NB4 (cell line): ENCODE data around the gene TMEM258.

Experiments
- DNase-seq: peaks from one replicate; pipeline ENCODE4 v3.0.0; 2010; ENCODE audit warnings: low read depth
- H3K4me3 ChIP-seq: one replicate; pipeline ENCODE4 v1.5.1; 2011; ENCODE audit warnings: mild to moderate bottlenecking, low read depth, low read length, moderate library complexity
- CTCF ChIP-seq: IDR thresholded peaks from one replicate; pipeline ENCODE4 v1.5.1; 2012; ENCODE audit warnings: low read depth, low read length
- MYC ChIP-seq: IDR thresholded peaks from 2 replicates; pipeline ENCODE4 v1.6.1; 2011; ENCODE audit warnings: low read depth, low read length
- POLR2A ChIP-seq: IDR thresholded peaks from 2 replicates; pipeline ENCODE4 v1.6.1; 2011; ENCODE audit warnings: mild to moderate bottlenecking; ENCODE audit not compliant: insufficient read length; ENCODE audit errors: extremely low read depth
- TF ChIP-seq, protein P1 (sequence below): IDR thresholded peaks from 2 replicates; pipeline ENCODE4 v1.6.1; 2011; ENCODE audit warnings: low read depth, low read length

Gene TMEM258

GRCh38 chr11:61780581-61781162 lies 11.7 kb downstream of the TMEM258 start:
- no peak for TF ChIP-seq POLR2A
- TF ChIP-seq CTCF: no peak
- TF ChIP-seq, protein P1, sequence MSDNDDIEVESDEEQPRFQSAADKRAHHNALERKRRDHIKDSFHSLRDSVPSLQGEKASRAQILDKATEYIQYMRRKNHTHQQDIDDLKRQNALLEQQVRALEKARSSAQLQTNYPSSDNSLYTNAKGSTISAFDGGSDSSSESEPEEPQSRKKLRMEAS: no peak
- TF ChIP-seq MYC: no peak
- no peak for DNase-seq
- H3K4me3 ChIP-seq: no peak overlapping the region

DNA sequence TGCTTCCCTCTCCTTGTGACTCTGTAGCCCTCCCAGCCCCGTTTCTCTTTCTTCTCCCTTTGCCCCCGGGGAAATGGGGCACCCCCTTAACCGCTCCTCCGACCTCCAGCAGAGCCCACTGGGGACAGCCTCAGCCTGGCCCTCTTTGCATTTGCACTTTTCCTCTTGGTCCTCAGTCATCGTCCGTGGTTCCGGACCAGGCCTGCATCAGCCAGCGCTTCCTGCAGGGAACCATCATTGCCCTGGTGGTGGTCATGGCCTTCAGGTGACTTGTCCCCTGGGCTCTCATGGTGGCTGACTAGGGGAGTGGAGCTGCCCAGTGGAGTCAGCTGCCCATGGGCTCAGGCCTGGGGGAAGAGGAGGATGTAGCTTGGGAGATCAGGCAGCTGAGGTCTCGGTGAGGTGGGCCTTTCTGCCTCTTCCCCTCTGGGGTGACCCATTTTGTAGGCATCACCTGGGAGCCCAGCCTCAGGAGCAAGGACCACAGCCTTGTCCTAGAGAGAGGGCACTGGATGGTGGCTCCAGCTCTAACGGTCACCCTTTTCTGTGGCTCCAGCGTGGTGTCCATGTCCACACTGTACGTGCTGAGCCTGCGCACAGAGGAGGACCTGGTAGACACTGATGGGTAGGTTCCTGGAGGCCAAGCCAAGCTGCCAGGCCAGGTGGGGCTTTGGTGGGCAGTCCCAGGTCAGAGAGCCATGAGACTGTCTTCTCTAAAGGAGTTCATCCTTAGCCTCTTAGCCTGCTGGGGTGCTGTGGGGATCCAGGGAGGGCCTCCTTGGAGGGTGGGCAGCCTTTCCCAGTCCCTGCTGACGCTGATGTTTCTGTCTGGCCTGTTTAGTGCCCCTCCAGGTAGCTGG lies 12.5 kb downstream of the TMEM258 start:
- no peak for TF ChIP-seq MYC
- TF ChIP-seq, protein P1: no peak
- no peak for TF ChIP-seq POLR2A
- no peak for TF ChIP-seq CTCF
- H3K4me3 ChIP-seq: no peak overlapping the region

GRCh38 chr11:61778920-61779650 lies 13.3 kb downstream of the TMEM258 start:
- TF ChIP-seq CTCF: no peak
- TF ChIP-seq, protein P1: no peak
- no peak for TF ChIP-seq POLR2A
- TF ChIP-seq MYC: no peak
- no peak for DNase-seq
- H3K4me3 ChIP-seq: no peak overlapping the region

More for the DNA sequence above, 12.5 kb downstream of the TMEM258 start:
- no peak for DNase-seq

- TF ChIP-seq POLR2A (no peak), MYC (no peak), CTCF (no peak)
- TF ChIP-seq, protein P1: no peak
- no peak overlapping the region for H3K4me3 ChIP-seq
- no peak for DNase-seq
These were observed 14.0 kb downstream of the TMEM258 start for GRCh38 chr11:61778357-61778886.

DNA sequence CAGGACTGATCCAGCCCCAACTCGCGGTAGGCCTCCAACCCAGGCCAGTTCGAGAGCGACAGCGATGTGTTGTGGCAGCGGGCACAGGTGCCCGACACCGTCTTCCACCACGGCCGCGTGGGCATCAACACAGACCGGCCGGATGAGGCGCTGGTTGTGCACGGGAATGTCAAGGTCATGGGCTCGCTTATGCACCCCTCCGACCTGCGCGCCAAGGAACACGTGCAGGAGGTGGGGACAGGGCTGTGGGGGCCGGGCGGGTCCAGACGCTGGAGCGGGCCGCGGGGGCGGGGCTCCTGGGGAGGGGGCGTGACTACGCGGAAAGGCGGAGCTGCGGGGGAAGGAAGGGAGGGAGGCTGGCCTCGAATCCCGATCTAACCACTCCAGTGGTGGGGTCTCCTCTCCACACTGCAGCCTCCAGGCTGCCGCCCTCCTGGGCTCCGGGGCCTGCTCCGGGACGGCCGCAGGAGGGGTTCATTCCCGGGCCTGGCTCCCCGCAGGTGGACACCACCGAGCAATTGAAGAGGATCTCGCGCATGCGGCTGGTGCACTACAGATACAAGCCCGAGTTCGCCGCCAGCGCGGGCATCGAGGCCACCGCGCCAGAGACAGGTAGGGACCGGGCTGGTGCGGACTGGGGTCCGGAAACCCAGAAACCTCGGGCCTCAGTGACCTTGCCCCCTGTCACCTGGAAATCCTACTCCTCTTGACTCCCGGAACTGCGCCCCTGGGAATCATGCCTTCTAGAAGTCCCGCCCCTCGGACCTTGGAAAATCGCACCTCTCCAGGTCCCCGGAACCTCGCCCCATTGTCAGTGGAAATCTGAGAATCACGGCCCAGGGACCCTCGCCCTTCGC lies 14.9 kb downstream of the TMEM258 start:
- H3K4me3 ChIP-seq: no peak overlapping the region
- TF ChIP-seq POLR2A (no peak), MYC (no peak), CTCF (no peak)
- TF ChIP-seq, protein P1: no peak
- no peak for DNase-seq
